GM12875 (cell line): Measurements from ENCODE around the gene TSSC4.

Source experiments
- H3K4me3 ChIP-seq: one replicate; pipeline ENCODE4 v1.5.1; 2011; ENCODE audit warnings: low read depth, low read length, control low read depth
- CTCF ChIP-seq: IDR thresholded peaks from 2 replicates; pipeline ENCODE4 v1.5.1; 2011; ENCODE audit warnings: low read depth, mild to moderate bottlenecking, control low read depth, inconsistent platforms, low read length, moderate library complexity, borderline replicate concordance; ENCODE audit not compliant: insufficient read depth

TSSC4 gene

GRCh38 chr11:2365571-2366210 lies 34.9 kb upstream of the TSSC4 start:
- no peak for TF ChIP-seq CTCF
- no peak overlapping the region for H3K4me3 ChIP-seq

- no peak overlapping the region for H3K4me3 ChIP-seq
- TF ChIP-seq CTCF: no peak
Observed at GRCh38 chr11:2366276-2366675, 34.3 kb upstream of the TSSC4 start.

DNA sequence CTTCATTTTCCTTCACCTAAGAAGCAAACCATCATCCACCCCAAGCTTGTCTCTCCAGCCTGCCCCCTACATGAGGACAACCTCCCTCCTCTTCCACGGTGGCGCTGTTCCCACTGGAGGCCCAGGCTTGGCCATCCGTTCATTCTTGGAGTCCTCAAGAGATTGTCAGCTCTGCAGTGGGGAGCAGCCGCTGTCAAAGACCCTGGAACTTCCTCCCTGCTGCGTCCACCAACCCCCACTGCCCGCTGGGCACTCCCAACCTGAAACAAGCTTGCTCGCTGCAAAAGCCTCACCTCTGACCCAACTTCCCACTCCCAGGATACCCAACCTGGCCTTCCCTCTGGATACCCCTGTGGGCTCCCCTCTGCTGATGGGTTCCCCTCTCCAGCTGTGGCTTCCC lies 33.8 kb upstream of the TSSC4 start:
- H3K4me3 ChIP-seq: no peak overlapping the region
- no peak for TF ChIP-seq CTCF

- no peak overlapping the region for H3K4me3 ChIP-seq
- TF ChIP-seq CTCF: no peak
Observed at GRCh38 chr11:2367266-2368160, 33.0 kb upstream of the TSSC4 start.

DNA sequence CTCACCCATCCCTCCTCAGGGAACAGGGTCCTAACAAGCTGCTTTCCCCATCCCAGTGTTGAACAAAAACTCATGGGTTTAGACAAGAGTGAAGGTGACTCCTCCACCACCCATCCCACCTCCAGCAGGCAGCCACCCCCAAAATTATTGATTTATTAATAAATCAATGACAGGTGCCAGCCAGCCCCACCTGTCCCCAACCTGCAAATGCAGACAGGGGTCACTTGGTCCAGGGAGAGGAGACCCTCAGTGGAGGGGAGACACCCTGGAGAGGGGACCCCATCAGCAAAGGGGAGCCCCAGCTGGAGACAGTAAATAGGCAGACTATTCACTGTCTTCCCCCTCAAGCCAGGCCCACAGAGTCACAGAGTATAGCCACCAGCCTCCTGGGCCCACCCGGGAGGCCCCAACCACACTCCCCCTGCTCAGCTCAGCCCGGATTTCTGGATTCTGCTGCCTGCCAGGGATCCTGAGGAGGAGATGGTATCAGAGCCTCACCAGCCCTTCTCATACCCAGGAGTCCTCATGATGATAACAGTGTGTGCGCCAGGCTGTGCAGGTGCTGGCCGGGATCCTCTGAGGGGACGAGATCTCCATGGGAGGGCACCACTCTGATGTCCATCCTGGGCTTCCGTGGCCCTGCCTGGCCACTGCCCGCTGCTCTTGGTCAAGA lies 32.2 kb upstream of the TSSC4 start:
- TF ChIP-seq CTCF: no peak

GRCh38 chr11:2368851-2369180 lies 31.7 kb upstream of the TSSC4 start:
- no peak for TF ChIP-seq CTCF
- no peak overlapping the region for H3K4me3 ChIP-seq

More for the DNA sequence above, 32.2 kb upstream of the TSSC4 start:
- no peak overlapping the region for H3K4me3 ChIP-seq

DNA sequence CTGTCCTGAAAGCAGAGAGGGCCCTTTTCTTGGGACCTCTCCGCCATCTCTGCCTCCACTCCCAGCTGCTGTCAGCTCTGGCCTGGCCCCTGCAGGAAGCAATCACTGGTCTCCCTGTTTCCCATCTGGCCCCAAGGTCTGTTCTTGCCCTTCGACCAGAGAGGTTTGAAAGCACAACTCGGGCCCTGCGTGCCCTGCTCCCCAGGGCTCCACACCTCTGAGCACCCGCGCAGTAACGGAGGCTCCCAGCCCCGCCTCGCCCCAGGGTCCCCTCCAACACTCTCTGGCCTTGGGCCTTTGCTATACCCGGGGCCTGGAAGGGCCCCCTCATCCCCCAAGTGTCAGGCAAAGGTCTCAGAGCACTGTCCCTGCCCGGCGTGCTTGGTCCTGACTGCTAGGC lies 31.2 kb upstream of the TSSC4 start:
- no peak overlapping the region for H3K4me3 ChIP-seq
- TF ChIP-seq CTCF: no peak
